ENCODE data around the gene MED12.

MED12 gene

GRCh38 chrX:71099736-71100135 lies 18.7 kb upstream of the MED12 start:
- TF ChIP-seq POLR2A (IDR thresholded peaks at IDR 0.05; ENCODE audit: low read length) (no peak), GATA1 (IDR thresholded peaks at IDR 0.05; ENCODE audit: low read depth, low read length) (no peak)
- no peak for DNase-seq

GRCh38 chrX:71100581-71101505 lies 17.6 kb upstream of the MED12 start:
- peak in 1 of 2 experiments; percentile 3 for DNase-seq
- TF ChIP-seq POLR2A (IDR thresholded peaks at IDR 0.05; ENCODE audit: low read length): no peak
- no peak for TF ChIP-seq GATA1 (IDR thresholded peaks at IDR 0.05; ENCODE audit: low read depth, low read length)

- no peak for TF ChIP-seq POLR2A (IDR thresholded peaks at IDR 0.05; ENCODE audit: low read length)
- no peak for TF ChIP-seq GATA1 (IDR thresholded peaks at IDR 0.05; ENCODE audit: low read depth, low read length)
- DNase-seq: peak; percentile 40 to 57
These were observed 16.1 kb upstream of the MED12 start for GRCh38 chrX:71102292-71102691.

GRCh38 chrX:71103110-71103983 lies 15.0 kb upstream of the MED12 start:
- DNase-seq: peak; percentile 40 to 42
- no peak for TF ChIP-seq POLR2A (IDR thresholded peaks at IDR 0.05; ENCODE audit: low read length)
- TF ChIP-seq GATA1 (IDR thresholded peaks at IDR 0.05; ENCODE audit: low read depth, low read length): no peak

- no peak for TF ChIP-seq GATA1 (IDR thresholded peaks at IDR 0.05; ENCODE audit: low read depth, low read length)
- no peak for TF ChIP-seq POLR2A (IDR thresholded peaks at IDR 0.05; ENCODE audit: low read length)
- DNase-seq: peak; percentile 12 to 39
These were observed 12.8 kb upstream of the MED12 start for GRCh38 chrX:71105628-71106027.

- peak; percentile 62 to 66 for DNase-seq
- TF ChIP-seq GATA1 (IDR thresholded peaks at IDR 0.05; ENCODE audit: low read depth, low read length) (no peak), POLR2A (IDR thresholded peaks at IDR 0.05; ENCODE audit: low read length) (peak; percentile 34)
These were observed 12.0 kb upstream of the MED12 start, which contains the start of gene CXorf65 for GRCh38 chrX:71106427-71106826. Gene CXorf65, minus strand, starts transcription at chrX:71106740. Its CDS starts 184 bp downstream, at chrX:71106556.

GRCh38 chrX:71107245-71107644 lies 11.2 kb upstream of the MED12 start:
- TF ChIP-seq GATA1 (IDR thresholded peaks at IDR 0.05; ENCODE audit: low read depth, low read length) (no peak), POLR2A (IDR thresholded peaks at IDR 0.05; ENCODE audit: low read length) (no peak)
- no peak for DNase-seq

GRCh38 chrX:71107762-71108360 lies 10.5 kb upstream of the MED12 start:
- TF ChIP-seq GATA1 (IDR thresholded peaks at IDR 0.05; ENCODE audit: low read depth, low read length): no peak
- TF ChIP-seq POLR2A (IDR thresholded peaks at IDR 0.05; ENCODE audit: low read length): no peak
- peak; percentile 47 to 71 for DNase-seq

- no peak for DNase-seq
- TF ChIP-seq POLR2A (IDR thresholded peaks at IDR 0.05; ENCODE audit: low read length): no peak
- no peak for TF ChIP-seq GATA1 (IDR thresholded peaks at IDR 0.05; ENCODE audit: low read depth, low read length)
These were observed 9.3 kb upstream of the MED12 start for GRCh38 chrX:71109051-71109450.

GRCh38 chrX:71111141-71111843 lies 7.1 kb upstream of the MED12 start, which contains the start of gene IL2RG:
Gene IL2RG, minus strand, starts transcription at chrX:71111577. Its CDS starts 38 bp downstream, at chrX:71111539.
- no peak for TF ChIP-seq GATA1 (IDR thresholded peaks at IDR 0.05; ENCODE audit: low read depth, low read length)
- TF ChIP-seq POLR2A (IDR thresholded peaks at IDR 0.05; ENCODE audit: low read length): peak; percentile 67
- peak; percentile 8 to 15 for DNase-seq

GRCh38 chrX:71111921-71112431 lies 6.4 kb upstream of the MED12 start:
- no peak for DNase-seq
- no peak for TF ChIP-seq GATA1 (IDR thresholded peaks at IDR 0.05; ENCODE audit: low read depth, low read length)
- peak; percentile 10 for TF ChIP-seq POLR2A (IDR thresholded peaks at IDR 0.05; ENCODE audit: low read length)

- DNase-seq: no peak
- TF ChIP-seq POLR2A (IDR thresholded peaks at IDR 0.05; ENCODE audit: low read length) (no peak), GATA1 (IDR thresholded peaks at IDR 0.05; ENCODE audit: low read depth, low read length) (no peak)
These were observed 1.0 kb upstream of the MED12 start for GRCh38 chrX:71117358-71117757.
